IgD-negative memory B cell (primary cell): ENCODE data around the gene NCCRP1. TPM values are rescaled to one million over a fixed set of nuclear protein-coding genes. Genes with fewer than 3 reads are reported as not detected.

Source experiments
- H3K27ac Mint-ChIP-seq, 3 donors: one replicate each; pipeline ENCODE4 v1.8.0; 2020 to 2022; ENCODE audit warnings: mild to moderate bottlenecking in 3 of 3, mixed read lengths in 3 of 3, moderate library complexity in 1 of 3
- H3K27me3 Mint-ChIP-seq: one replicate; pipeline ENCODE4 v1.8.0; 2021; ENCODE audit warnings: mixed read lengths
- H3K36me3 Mint-ChIP-seq: one replicate; pipeline ENCODE4 v1.8.0; 2020; ENCODE audit warnings: mild to moderate bottlenecking, mixed read lengths
- H3K4me1 Mint-ChIP-seq, 3 donors: one replicate each; pipeline ENCODE4 v1.8.0; 2020 to 2022; ENCODE audit warnings: mixed read lengths in 3 of 3, mild to moderate bottlenecking in 1 of 3
- H3K4me3 Mint-ChIP-seq, 4 donors: one replicate each; pipeline ENCODE4 v1.8.0; 2020 to 2022; ENCODE audit warnings: mild to moderate bottlenecking in 4 of 4, mixed read lengths in 4 of 4, moderate library complexity in 3 of 4
- H3K9me3 Mint-ChIP-seq, 3 donors: one replicate each; pipeline ENCODE4 v1.8.0; 2020 to 2021; ENCODE audit warnings: mixed read lengths in 3 of 3, mild to moderate bottlenecking in 1 of 3
- polyA plus RNA-seq: library from polyadenylated mRNA; unstranded; fragments of 300-500 nt; fragmentation: Illumina TruSeq; gene quantifications from one replicate; pipeline ENCODE4 v1.2.3, GENCODE V29; 2021

Gene NCCRP1
- polyA plus RNA-seq, 1 donor from 2014 or later = not detected

GRCh38 chr19:39158646-39159260 is 38.0 kb upstream of the NCCRP1 start:
- H3K4me3 Mint-ChIP-seq = no peak overlapping the region
- H3K27me3 Mint-ChIP-seq = no peaks in the 10 kb centered on the region

GRCh38 chr19:39160523-39160861 is 36.3 kb upstream of the NCCRP1 start:
- H3K4me1 Mint-ChIP-seq = peaks cover 0 to 17% (median 8%) of the 10 kb centered on the region in 3 donors
- peaks cover 1% of the 10 kb centered on the region for H3K36me3 Mint-ChIP-seq
- no peak overlapping the region for H3K27ac Mint-ChIP-seq
- H3K9me3 Mint-ChIP-seq = no peaks in the 10 kb centered on the region
- H3K27me3 Mint-ChIP-seq = no peaks in the 10 kb centered on the region
- H3K4me3 Mint-ChIP-seq = no peak overlapping the region

More at GRCh38 chr19:39158646-39159260, 38.0 kb upstream of the NCCRP1 start:
- Mint-ChIP-seq H3K9me3 (no peaks in the 10 kb centered on the region), H3K4me1 (peaks cover 0 to 14% (median 13%) of the 10 kb centered on the region in 3 donors), H3K27ac (peak overlapping the region in 1 of 3 donors; percentile 59), H3K36me3 (peaks cover 5% of the 10 kb centered on the region)

GRCh38 chr19:39160889-39161672 is 35.7 kb upstream of the NCCRP1 start:
- Mint-ChIP-seq H3K4me1 (peaks cover 0 to 12% (median 8%) of the 10 kb centered on the region in 3 donors), H3K27ac (peak overlapping the region in 1 of 3 donors; percentile 23)

GRCh38 chr19:39162441-39163043 is 34.2 kb upstream of the NCCRP1 start:
- Mint-ChIP-seq H3K4me3 (no peak overlapping the region), H3K36me3 (peaks cover 1% of the 10 kb centered on the region), H3K4me1 (peaks cover 0 to 10% (median 8%) of the 10 kb centered on the region in 3 donors), H3K27me3 (no peaks in the 10 kb centered on the region), H3K9me3 (no peaks in the 10 kb centered on the region), H3K27ac (no peak overlapping the region)

More at GRCh38 chr19:39160889-39161672, 35.7 kb upstream of the NCCRP1 start:
- H3K9me3 Mint-ChIP-seq = no peaks in the 10 kb centered on the region
- no peak overlapping the region for H3K4me3 Mint-ChIP-seq
- H3K27me3 Mint-ChIP-seq = no peaks in the 10 kb centered on the region
- H3K36me3 Mint-ChIP-seq = peaks cover 1% of the 10 kb centered on the region

GRCh38 chr19:39163621-39164020 is 33.1 kb upstream of the NCCRP1 start:
- no peak overlapping the region for H3K4me3 Mint-ChIP-seq
- no peaks in the 10 kb centered on the region for H3K36me3 Mint-ChIP-seq
- H3K9me3 Mint-ChIP-seq = no peaks in the 10 kb centered on the region
- H3K27ac Mint-ChIP-seq = no peak overlapping the region
- no peaks in the 10 kb centered on the region for H3K27me3 Mint-ChIP-seq
- peaks cover 0 to 10% (median 4%) of the 10 kb centered on the region in 3 donors for H3K4me1 Mint-ChIP-seq

GRCh38 chr19:39164289-39164688 is 32.5 kb upstream of the NCCRP1 start:
- Mint-ChIP-seq H3K36me3 (no peaks in the 10 kb centered on the region), H3K4me1 (peaks cover 0 to 9% (median 4%) of the 10 kb centered on the region in 3 donors)

GRCh38 chr19:39165857-39166256 is 30.9 kb upstream of the NCCRP1 start:
- no peak overlapping the region for H3K27ac Mint-ChIP-seq
- no peaks in the 10 kb centered on the region for H3K27me3 Mint-ChIP-seq
- H3K4me1 Mint-ChIP-seq = peaks cover 0 to 8% (median 1%) of the 10 kb centered on the region in 3 donors
- peak overlapping the region in 1 of 4 donors; percentile 17 for H3K4me3 Mint-ChIP-seq
- no peaks in the 10 kb centered on the region for H3K9me3 Mint-ChIP-seq
- H3K36me3 Mint-ChIP-seq = no peaks in the 10 kb centered on the region

More at GRCh38 chr19:39164289-39164688, 32.5 kb upstream of the NCCRP1 start:
- Mint-ChIP-seq H3K27ac (no peak overlapping the region), H3K9me3 (no peaks in the 10 kb centered on the region), H3K4me3 (no peak overlapping the region), H3K27me3 (no peaks in the 10 kb centered on the region)

- Mint-ChIP-seq H3K27me3 (no peaks in the 10 kb centered on the region), H3K9me3 (no peaks in the 10 kb centered on the region), H3K36me3 (no peaks in the 10 kb centered on the region), H3K27ac (no peak overlapping the region), H3K4me3 (no peak overlapping the region), H3K4me1 (peaks cover 0 to 8% (median 1%) of the 10 kb centered on the region in 3 donors)
Measured at GRCh38 chr19:39166571-39167391, 30.0 kb upstream of the NCCRP1 start.

- H3K36me3 Mint-ChIP-seq = no peaks in the 10 kb centered on the region
- H3K4me3 Mint-ChIP-seq = no peak overlapping the region
- H3K9me3 Mint-ChIP-seq = no peaks in the 10 kb centered on the region
- no peaks in the 10 kb centered on the region for H3K27me3 Mint-ChIP-seq
- peaks cover 0 to 6% (median 0%) of the 10 kb centered on the region in 3 donors for H3K4me1 Mint-ChIP-seq
- H3K27ac Mint-ChIP-seq = no peak overlapping the region
Measured at GRCh38 chr19:39167461-39168257, 29.1 kb upstream of the NCCRP1 start.

- Mint-ChIP-seq H3K4me1 (peaks cover 0 to 3% (median 0%) of the 10 kb centered on the region in 3 donors), H3K36me3 (no peaks in the 10 kb centered on the region), H3K27me3 (no peaks in the 10 kb centered on the region), H3K27ac (no peak overlapping the region), H3K9me3 (no peaks in the 10 kb centered on the region), H3K4me3 (no peak overlapping the region)
Measured at GRCh38 chr19:39168258-39169142, 28.3 kb upstream of the NCCRP1 start.

- H3K4me1 Mint-ChIP-seq = peaks cover 0 to 1% (median 0%) of the 10 kb centered on the region in 3 donors
- no peak overlapping the region for H3K4me3 Mint-ChIP-seq
- no peaks in the 10 kb centered on the region for H3K27me3 Mint-ChIP-seq
- H3K9me3 Mint-ChIP-seq = no peaks in the 10 kb centered on the region
- H3K36me3 Mint-ChIP-seq = no peaks in the 10 kb centered on the region
- no peak overlapping the region for H3K27ac Mint-ChIP-seq
Measured at GRCh38 chr19:39169143-39169810, 27.5 kb upstream of the NCCRP1 start.

- no peak overlapping the region for H3K4me3 Mint-ChIP-seq
- no peak overlapping the region for H3K27ac Mint-ChIP-seq
Measured at GRCh38 chr19:39170386-39171231, 26.2 kb upstream of the NCCRP1 start.

More at GRCh38 chr19:39170386-39171231, 26.2 kb upstream of the NCCRP1 start:
- no peaks in the 10 kb centered on the region for H3K27me3 Mint-ChIP-seq
- no peaks in the 10 kb centered on the region for H3K4me1 Mint-ChIP-seq
- H3K36me3 Mint-ChIP-seq = no peaks in the 10 kb centered on the region
- H3K9me3 Mint-ChIP-seq = no peaks in the 10 kb centered on the region
